BE2C (cell line): ENCODE results near the gene POLDIP2.

Source experiments
- DNase-seq: peaks from one replicate; pipeline ENCODE4 v3.0.0-alpha.2; 2020
- H3K27me3 ChIP-seq: fragments of 250-450 bp; sonication (Bioruptor Pico); 2 replicates; pipeline ENCODE4 v1.5.1; 2020; ENCODE audit warnings: mild to moderate bottlenecking
- H3K36me3 ChIP-seq: fragments of 250-450 bp; sonication (Bioruptor Pico); 2 replicates; pipeline ENCODE4 v1.5.1; 2020; ENCODE audit warnings: mild to moderate bottlenecking
- H3K4me1 ChIP-seq: fragments of 250-450 bp; sonication (Bioruptor Pico); 2 replicates; pipeline ENCODE4 v1.5.1; 2020
- H3K4me3 ChIP-seq: 2 replicates; pipeline ENCODE4 v1.5.1; 2011; ENCODE audit warnings: low read depth, low read length
- H3K9me3 ChIP-seq: fragments of 250-450 bp; sonication (Bioruptor Pico); 2 replicates; pipeline ENCODE4 v1.5.1; 2020
- CTCF ChIP-seq: IDR thresholded peaks from 2 replicates; pipeline ENCODE4 v1.5.1; 2012; ENCODE audit warnings: mild to moderate bottlenecking, low read depth, low read length

Gene POLDIP2

GRCh38 chr17:28344435-28344901 is 12.9 kb downstream of the POLDIP2 start:
- H3K27me3 ChIP-seq = no peaks in the 10 kb centered on the region
- DNase-seq = no peak
- no peak for TF ChIP-seq CTCF
- no peaks in the 10 kb centered on the region for H3K36me3 ChIP-seq
- no peaks in the 10 kb centered on the region for H3K4me1 ChIP-seq
- no peaks in the 10 kb centered on the region for H3K9me3 ChIP-seq
- H3K4me3 ChIP-seq = no peak overlapping the region

DNA sequence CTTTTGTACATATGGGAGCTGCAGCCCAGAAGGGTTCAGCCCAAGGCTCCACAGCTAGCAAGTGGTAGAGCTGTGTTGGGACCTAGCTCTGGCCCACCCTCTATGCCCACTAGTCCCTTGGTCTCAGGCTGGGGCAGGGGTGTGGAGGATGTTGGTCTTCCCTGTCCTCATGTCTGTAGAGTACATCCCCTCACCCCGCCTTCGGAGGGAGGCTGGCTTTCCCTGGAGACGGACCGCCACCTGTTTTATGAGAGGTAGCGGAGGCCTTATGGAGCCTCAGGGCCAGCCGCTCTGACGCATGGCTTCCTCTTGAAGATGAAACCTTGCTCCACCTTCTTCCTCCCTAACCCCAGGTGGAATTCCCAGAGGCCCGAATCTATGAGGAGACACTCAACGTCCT is 13.3 kb downstream of the POLDIP2 start:
- no peaks in the 10 kb centered on the region for H3K4me1 ChIP-seq
- no peaks in the 10 kb centered on the region for H3K36me3 ChIP-seq
- H3K9me3 ChIP-seq = no peaks in the 10 kb centered on the region
- no peak for DNase-seq
- H3K27me3 ChIP-seq = no peaks in the 10 kb centered on the region
- no peak overlapping the region for H3K4me3 ChIP-seq
- no peak for TF ChIP-seq CTCF

DNA sequence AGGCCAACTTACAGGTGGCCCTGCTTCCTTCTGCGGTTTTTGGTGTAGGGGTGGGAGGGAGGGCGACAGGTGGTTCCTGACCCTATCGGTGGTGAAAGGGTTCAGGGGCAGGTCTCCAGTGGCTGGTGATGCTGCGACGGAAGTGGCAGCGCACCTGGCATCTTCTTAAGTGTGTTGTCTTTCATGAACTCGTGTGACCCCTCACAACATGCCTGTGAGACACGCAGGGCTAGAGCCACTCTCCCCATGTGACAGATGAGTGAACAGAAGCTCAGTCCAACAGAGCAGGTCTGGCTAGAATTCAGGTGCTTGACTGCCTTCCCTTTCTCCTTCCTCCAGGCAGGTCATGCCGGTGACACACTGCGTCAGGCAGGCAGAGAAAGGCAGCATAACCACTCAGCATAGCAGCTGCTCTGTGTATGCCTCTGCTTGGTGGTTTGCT is 13.8 kb downstream of the POLDIP2 start:
- Histone ChIP-seq H3K27me3 (no peaks in the 10 kb centered on the region), H3K4me1 (no peaks in the 10 kb centered on the region), H3K9me3 (no peaks in the 10 kb centered on the region), H3K36me3 (no peaks in the 10 kb centered on the region), H3K4me3 (no peak overlapping the region)
- TF ChIP-seq CTCF = no peak
- no peak for DNase-seq

DNA sequence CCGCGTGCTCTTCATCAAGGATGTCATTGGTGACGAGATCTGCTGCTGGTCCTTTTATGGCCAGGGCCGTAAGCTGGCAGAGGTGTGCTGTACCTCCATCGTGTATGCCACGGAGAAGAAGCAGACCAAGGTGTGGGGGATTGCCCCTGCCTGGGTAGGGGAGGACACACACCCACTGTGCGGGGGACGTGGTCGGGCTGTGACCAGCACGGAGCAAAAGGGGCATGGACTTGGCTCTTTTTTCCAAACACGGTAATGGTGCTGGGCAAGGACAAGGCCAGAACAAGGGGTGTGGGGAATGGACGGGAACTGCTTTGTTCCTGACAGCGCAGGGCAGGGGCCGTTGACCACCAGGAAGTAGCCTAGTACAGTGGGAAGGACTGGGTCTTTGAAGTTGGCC is 15.0 kb downstream of the POLDIP2 start:
- TF ChIP-seq CTCF = no peak
- no peaks in the 10 kb centered on the region for H3K36me3 ChIP-seq
- H3K4me1 ChIP-seq = no peaks in the 10 kb centered on the region
- no peaks in the 10 kb centered on the region for H3K9me3 ChIP-seq
- H3K27me3 ChIP-seq = no peaks in the 10 kb centered on the region
- no peak overlapping the region for H3K4me3 ChIP-seq
- no peak for DNase-seq

DNA sequence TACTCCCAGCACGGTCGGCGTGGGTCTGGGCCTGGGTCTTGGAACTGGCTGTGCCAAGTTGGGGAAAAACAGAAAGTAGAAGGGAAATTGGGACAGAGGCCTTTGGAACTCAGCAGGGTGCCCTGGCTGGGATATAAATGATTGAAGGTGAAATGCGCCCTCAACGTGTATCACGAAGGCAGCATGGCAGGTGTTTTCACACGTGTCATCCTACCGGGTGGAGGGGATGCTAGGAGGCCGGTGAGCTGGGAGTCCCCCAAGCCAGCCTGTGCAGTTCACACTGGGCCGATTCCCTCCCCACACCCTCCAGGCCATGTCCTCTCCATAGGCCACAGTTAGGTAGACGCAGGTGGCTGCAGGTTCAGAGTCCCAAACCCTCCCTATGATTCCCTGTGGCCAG is 15.8 kb downstream of the POLDIP2 start:
- Histone ChIP-seq H3K9me3 (no peaks in the 10 kb centered on the region), H3K36me3 (no peaks in the 10 kb centered on the region), H3K4me1 (no peaks in the 10 kb centered on the region), H3K4me3 (no peak overlapping the region), H3K27me3 (no peaks in the 10 kb centered on the region)
- TF ChIP-seq CTCF = no peak
- no peak for DNase-seq

GRCh38 chr17:28340374-28340773 is 17.0 kb downstream of the POLDIP2 start:
- DNase-seq = no peak
- Histone ChIP-seq H3K36me3 (no peaks in the 10 kb centered on the region), H3K27me3 (no peaks in the 10 kb centered on the region), H3K9me3 (no peaks in the 10 kb centered on the region), H3K4me1 (no peaks in the 10 kb centered on the region), H3K4me3 (no peak overlapping the region)
- no peak for TF ChIP-seq CTCF
